WERI-Rb-1 (cell line): Measurements from ENCODE around the gene MPND.

Source experiments
- DNase-seq: peaks from one replicate; pipeline ENCODE4 v3.0.0-alpha.2; 2020
- H3K27ac ChIP-seq: fragments of 250-450 bp; sonication (Bioruptor Pico); 2 replicates; pipeline ENCODE4 v1.5.1; 2020; ENCODE audit warnings: mild to moderate bottlenecking, moderate library complexity
- H3K27me3 ChIP-seq: fragments of 250-450 bp; sonication (Bioruptor Pico); 2 replicates; pipeline ENCODE4 v1.5.1; 2021; ENCODE audit warnings: mild to moderate bottlenecking, low read depth, moderate library complexity; ENCODE audit not compliant: insufficient read depth, severe bottlenecking
- H3K36me3 ChIP-seq: fragments of 250-450 bp; sonication (Bioruptor Pico); 2 replicates; pipeline ENCODE4 v1.5.1; 2020; ENCODE audit warnings: mild to moderate bottlenecking, moderate library complexity
- H3K4me3 ChIP-seq: 2 replicates; pipeline ENCODE4 v1.5.1; 2011; ENCODE audit warnings: low read depth, mild to moderate bottlenecking, control low read depth, low read length
- H3K9me3 ChIP-seq: fragments of 250-450 bp; sonication (Bioruptor Pico); 2 replicates; pipeline ENCODE4 v1.5.1; 2021; ENCODE audit warnings: mild to moderate bottlenecking, moderate library complexity; ENCODE audit not compliant: severe bottlenecking
- TF ChIP-seq, protein P1 (sequence below): IDR thresholded peaks from 2 replicates; pipeline ENCODE4 v1.5.1; 2011; ENCODE audit warnings: low read depth, mild to moderate bottlenecking, control low read depth, inconsistent platforms, low read length

MPND gene

GRCh38 chr19:4338441-4339355, 4.7 kb upstream of the MPND start, which contains the start of gene STAP2:
Gene STAP2, minus strand, starts transcription at chr19:4338827. Its CDS starts 74 bp downstream, at chr19:4338753.
- peak; percentile 63 for DNase-seq

DNA sequence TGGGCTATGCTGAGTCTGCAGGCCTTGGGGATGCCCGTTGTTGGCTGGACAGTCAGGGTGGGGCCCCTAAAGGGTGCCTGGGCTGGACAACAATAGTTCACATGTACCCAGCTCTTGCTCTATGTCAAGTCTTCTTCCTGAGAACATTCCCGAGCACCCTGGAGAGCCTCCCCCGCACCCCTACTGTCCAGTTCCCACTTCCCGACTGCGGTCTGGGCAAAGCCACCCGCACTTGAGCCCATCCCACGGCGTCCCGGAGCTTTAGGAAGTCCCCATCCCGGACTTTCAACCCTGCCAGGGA, 1.1 kb upstream of the MPND start:
- TF ChIP-seq, protein P1, sequence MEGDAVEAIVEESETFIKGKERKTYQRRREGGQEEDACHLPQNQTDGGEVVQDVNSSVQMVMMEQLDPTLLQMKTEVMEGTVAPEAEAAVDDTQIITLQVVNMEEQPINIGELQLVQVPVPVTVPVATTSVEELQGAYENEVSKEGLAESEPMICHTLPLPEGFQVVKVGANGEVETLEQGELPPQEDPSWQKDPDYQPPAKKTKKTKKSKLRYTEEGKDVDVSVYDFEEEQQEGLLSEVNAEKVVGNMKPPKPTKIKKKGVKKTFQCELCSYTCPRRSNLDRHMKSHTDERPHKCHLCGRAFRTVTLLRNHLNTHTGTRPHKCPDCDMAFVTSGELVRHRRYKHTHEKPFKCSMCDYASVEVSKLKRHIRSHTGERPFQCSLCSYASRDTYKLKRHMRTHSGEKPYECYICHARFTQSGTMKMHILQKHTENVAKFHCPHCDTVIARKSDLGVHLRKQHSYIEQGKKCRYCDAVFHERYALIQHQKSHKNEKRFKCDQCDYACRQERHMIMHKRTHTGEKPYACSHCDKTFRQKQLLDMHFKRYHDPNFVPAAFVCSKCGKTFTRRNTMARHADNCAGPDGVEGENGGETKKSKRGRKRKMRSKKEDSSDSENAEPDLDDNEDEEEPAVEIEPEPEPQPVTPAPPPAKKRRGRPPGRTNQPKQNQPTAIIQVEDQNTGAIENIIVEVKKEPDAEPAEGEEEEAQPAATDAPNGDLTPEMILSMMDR, result no peak
- no peak for DNase-seq
- no peaks in the 10 kb centered on the region for H3K27me3 ChIP-seq
- peak overlapping the region; percentile 82 for H3K27ac ChIP-seq
- peaks cover 8% of the 10 kb centered on the region; the same call in 1 of the 2 replicates for H3K36me3 ChIP-seq
- no peaks in the 10 kb centered on the region for H3K9me3 ChIP-seq
- H3K4me3 ChIP-seq, result peak overlapping the region; percentile 50

More at GRCh38 chr19:4338441-4339355, 4.7 kb upstream of the MPND start, which contains the start of gene STAP2:
- no peaks in the 10 kb centered on the region for H3K27me3 ChIP-seq
- peak within 1 kb of the TSS; percentile 66 for H3K27ac ChIP-seq
- no peaks in the 10 kb centered on the region for H3K9me3 ChIP-seq
- H3K36me3 ChIP-seq, result no peaks in the 10 kb centered on the region
- H3K4me3 ChIP-seq, result peak within 1 kb of the TSS; percentile 47
- TF ChIP-seq, protein P1, result no peak

DNA sequence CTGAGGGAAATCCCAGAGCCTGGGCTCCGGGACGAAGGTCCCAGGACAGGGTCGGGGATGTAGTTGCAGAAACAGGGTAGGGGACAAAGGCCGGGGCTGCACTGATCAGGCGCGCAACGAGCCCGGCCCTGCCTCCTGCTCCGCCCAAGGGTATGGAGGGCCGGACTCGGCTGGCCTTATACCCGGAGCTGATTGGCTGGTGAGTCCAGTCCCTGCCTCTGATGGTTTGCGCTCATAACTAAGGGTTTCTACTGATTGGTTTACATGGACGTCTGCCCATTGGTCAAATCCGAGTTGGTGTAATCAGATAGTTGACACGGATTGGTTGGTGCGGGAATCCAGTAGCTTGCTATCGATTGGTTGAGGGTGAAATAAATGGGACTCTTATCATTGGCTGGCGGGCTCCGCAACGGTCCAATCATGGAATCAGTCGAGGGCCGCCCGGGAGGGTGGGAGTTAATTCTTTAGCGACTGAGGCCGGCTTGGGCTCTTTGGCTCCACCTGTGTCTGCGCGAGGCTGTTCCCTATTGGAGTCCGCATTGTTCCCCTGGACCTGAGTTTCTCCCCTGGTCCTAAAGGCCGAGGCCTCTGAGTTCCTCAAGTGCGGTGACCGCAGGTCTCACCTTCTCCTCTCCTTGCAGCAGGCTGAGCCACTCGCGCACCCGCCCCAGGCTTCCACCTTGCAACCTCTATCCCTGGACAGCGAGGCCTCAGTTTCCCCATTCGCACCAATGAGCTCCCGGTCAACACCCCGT, 570 bp upstream of the MPND start:
- DNase-seq, result peak; percentile 92
- no peaks in the 10 kb centered on the region for H3K9me3 ChIP-seq
- peaks cover 8% of the 10 kb centered on the region; the same call in 1 of the 2 replicates for H3K36me3 ChIP-seq
- peak overlapping the region; percentile 87 for H3K27ac ChIP-seq
- TF ChIP-seq, protein P1, result peak; percentile 33
- H3K27me3 ChIP-seq, result no peaks in the 10 kb centered on the region
- H3K4me3 ChIP-seq, result peak overlapping the region; percentile 77

DNA sequence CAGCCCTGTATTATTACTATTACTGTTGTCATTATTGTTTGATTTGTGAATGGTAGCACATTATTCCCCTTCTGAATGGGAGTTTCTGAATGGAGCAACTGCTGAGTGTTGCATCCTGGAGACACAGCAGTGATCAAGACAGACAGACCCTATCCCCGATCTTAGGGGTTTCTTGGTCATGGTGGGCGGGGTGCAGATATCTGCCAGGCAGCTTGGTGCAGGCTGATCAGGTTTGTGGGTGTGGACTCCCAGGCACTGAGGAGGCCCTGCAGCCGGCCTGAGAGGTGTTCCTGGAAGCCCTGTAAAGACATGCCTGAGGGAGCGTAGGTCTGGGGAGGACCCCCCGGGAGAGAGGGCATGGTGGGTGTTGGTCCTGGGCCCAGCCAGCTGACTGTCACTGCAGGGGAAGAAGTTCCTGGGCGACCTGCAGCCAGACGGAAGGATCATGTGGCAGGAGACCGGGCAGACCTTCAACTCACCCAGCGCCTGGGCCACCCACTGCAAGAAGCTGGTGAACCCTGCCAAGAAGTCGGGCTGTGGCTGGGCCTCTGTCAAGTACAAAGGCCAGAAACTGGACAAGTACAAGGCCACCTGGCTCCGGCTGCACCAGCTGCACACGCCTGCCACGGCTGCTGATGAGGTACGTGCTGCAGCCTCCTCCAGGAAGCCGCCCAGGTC, 2.1 kb downstream of the MPND start:
- peaks cover 15% of the 10 kb centered on the region for H3K36me3 ChIP-seq
- H3K27ac ChIP-seq, result no peak overlapping the region
- no peaks in the 10 kb centered on the region for H3K9me3 ChIP-seq
- no peak overlapping the region for H3K4me3 ChIP-seq
- no peak for DNase-seq
- TF ChIP-seq, protein P1, result no peak
- no peaks in the 10 kb centered on the region for H3K27me3 ChIP-seq

- H3K4me3 ChIP-seq, result no peak overlapping the region
- DNase-seq, result no peak
- H3K27ac ChIP-seq, result no peak overlapping the region
- no peaks in the 10 kb centered on the region for H3K9me3 ChIP-seq
- TF ChIP-seq, protein P1, result no peak
- no peaks in the 10 kb centered on the region for H3K27me3 ChIP-seq
- peaks cover 15% of the 10 kb centered on the region for H3K36me3 ChIP-seq
These were observed 2.6 kb downstream of the MPND start for GRCh38 chr19:4346020-4346383.
